Measurements from ENCODE around the gene RPS6KB2.
A peak's percentile ranks its signal among the peaks of the same experiment; 100 is the strongest.

Gene RPS6KB2

GRCh38 chr11:67412495-67413179 lies 15.7 kb upstream of the RPS6KB2 start:
- DNase-seq (no peak), ATAC-seq (no peak)
- H3K4me1 Mint-ChIP-seq, result peaks cover 79% of the 10 kb centered on the region
- peak overlapping the region; percentile 54 for H3K27ac Mint-ChIP-seq
- peaks cover 9% of the 10 kb centered on the region for H3K36me3 Mint-ChIP-seq (ENCODE audit: low read depth)
- no peak overlapping the region for H3K4me3 Mint-ChIP-seq
- H3K9me3 Mint-ChIP-seq, result no peaks in the 10 kb centered on the region
- H3K27me3 Mint-ChIP-seq, result no peaks in the 10 kb centered on the region

GRCh38 chr11:67413266-67413849 lies 14.9 kb upstream of the RPS6KB2 start:
- Mint-ChIP-seq H3K36me3 (ENCODE audit: low read depth) (peaks cover 6% of the 10 kb centered on the region), H3K27ac (peak overlapping the region; percentile 15), H3K4me3 (no peak overlapping the region), H3K4me1 (peaks cover 79% of the 10 kb centered on the region), H3K9me3 (no peaks in the 10 kb centered on the region), H3K27me3 (no peaks in the 10 kb centered on the region)
- ATAC-seq (no peak), DNase-seq (peak; percentile 16)

- Mint-ChIP-seq H3K27ac (peak within 1 kb of the TSS; percentile 83), H3K27me3 (no peaks in the 10 kb centered on the region), H3K4me3 (peak within 1 kb of the TSS; percentile 69), H3K4me1 (peaks cover 77% of the 10 kb centered on the region), H3K36me3 (ENCODE audit: low read depth) (no peaks in the 10 kb centered on the region), H3K9me3 (no peaks in the 10 kb centered on the region)
- peak; percentile 26 for DNase-seq
- ATAC-seq, result no peak
These were observed 12.6 kb upstream of the RPS6KB2 start, which contains the start of gene CARNS1 for GRCh38 chr11:67415501-67416304. Gene CARNS1 (plus strand): TSS chr11:67415678. CDS start chr11:67416200, 522 bp downstream.

- Mint-ChIP-seq H3K4me3 (peak overlapping the region; percentile 67), H3K27me3 (no peaks in the 10 kb centered on the region), H3K27ac (peak overlapping the region; percentile 83), H3K4me1 (peaks cover 72% of the 10 kb centered on the region), H3K9me3 (no peaks in the 10 kb centered on the region), H3K36me3 (ENCODE audit: low read depth) (no peaks in the 10 kb centered on the region)
- DNase-seq, result peak; percentile 61
- no peak for ATAC-seq
These were observed 11.6 kb upstream of the RPS6KB2 start for GRCh38 chr11:67416416-67417335.

- Mint-ChIP-seq H3K9me3 (no peaks in the 10 kb centered on the region), H3K4me3 (peak overlapping the region; percentile 83), H3K4me1 (peaks cover 64% of the 10 kb centered on the region), H3K36me3 (ENCODE audit: low read depth) (no peaks in the 10 kb centered on the region), H3K27ac (no peak overlapping the region), H3K27me3 (no peaks in the 10 kb centered on the region)
- ATAC-seq, result no peak
- DNase-seq, result no peak
These were observed 10.9 kb upstream of the RPS6KB2 start for GRCh38 chr11:67417425-67417824.

GRCh38 chr11:67418476-67419281 lies 9.6 kb upstream of the RPS6KB2 start:
- DNase-seq (peak; percentile 44), ATAC-seq (no peak)
- Mint-ChIP-seq H3K36me3 (ENCODE audit: low read depth) (no peaks in the 10 kb centered on the region), H3K27ac (peak overlapping the region; percentile 89), H3K9me3 (no peaks in the 10 kb centered on the region), H3K27me3 (no peaks in the 10 kb centered on the region), H3K4me1 (peaks cover 53% of the 10 kb centered on the region), H3K4me3 (peak overlapping the region; percentile 83)

- Mint-ChIP-seq H3K4me1 (peaks cover 50% of the 10 kb centered on the region), H3K27ac (peak overlapping the region; percentile 89), H3K27me3 (no peaks in the 10 kb centered on the region), H3K4me3 (peak overlapping the region; percentile 83), H3K36me3 (ENCODE audit: low read depth) (no peaks in the 10 kb centered on the region), H3K9me3 (no peaks in the 10 kb centered on the region)
- peak; percentile 28 for DNase-seq
- ATAC-seq, result no peak
These were observed 8.8 kb upstream of the RPS6KB2 start for GRCh38 chr11:67419325-67420049.

- no peaks in the 10 kb centered on the region for H3K27me3 Mint-ChIP-seq
- peaks cover 46% of the 10 kb centered on the region for H3K4me1 Mint-ChIP-seq
- no peaks in the 10 kb centered on the region for H3K9me3 Mint-ChIP-seq
- peak overlapping the region; percentile 83 for H3K4me3 Mint-ChIP-seq
- ATAC-seq, result no peak
- H3K27ac Mint-ChIP-seq, result peak overlapping the region; percentile 89
- no peaks in the 10 kb centered on the region for H3K36me3 Mint-ChIP-seq (ENCODE audit: low read depth)
- DNase-seq, result peak; percentile 16
These were observed 8.1 kb upstream of the RPS6KB2 start for GRCh38 chr11:67420147-67420645.

GRCh38 chr11:67420646-67421429 lies 7.5 kb upstream of the RPS6KB2 start:
- ATAC-seq (peak; percentile 85), DNase-seq (peak; percentile 100)
- Mint-ChIP-seq H3K4me3 (peak overlapping the region; percentile 83), H3K4me1 (peaks cover 46% of the 10 kb centered on the region), H3K27me3 (no peaks in the 10 kb centered on the region), H3K27ac (peak overlapping the region; percentile 89), H3K36me3 (ENCODE audit: low read depth) (no peaks in the 10 kb centered on the region), H3K9me3 (no peaks in the 10 kb centered on the region)

- Mint-ChIP-seq H3K27ac (peak overlapping the region; percentile 65), H3K4me1 (peaks cover 39% of the 10 kb centered on the region), H3K9me3 (no peaks in the 10 kb centered on the region), H3K4me3 (peak overlapping the region; percentile 69), H3K27me3 (no peaks in the 10 kb centered on the region), H3K36me3 (ENCODE audit: low read depth) (no peaks in the 10 kb centered on the region)
- ATAC-seq (no peak), DNase-seq (no peak)
These were observed 6.8 kb upstream of the RPS6KB2 start for GRCh38 chr11:67421430-67422031.

- Mint-ChIP-seq H3K4me3 (peak overlapping the region; percentile 17), H3K36me3 (ENCODE audit: low read depth) (no peaks in the 10 kb centered on the region), H3K9me3 (no peaks in the 10 kb centered on the region), H3K4me1 (peaks cover 36% of the 10 kb centered on the region), H3K27ac (peak overlapping the region; percentile 25), H3K27me3 (no peaks in the 10 kb centered on the region)
- ATAC-seq, result no peak
- DNase-seq, result no peak
These were observed 5.4 kb upstream of the RPS6KB2 start for GRCh38 chr11:67422891-67423290.

- Mint-ChIP-seq H3K9me3 (no peaks in the 10 kb centered on the region), H3K27ac (no peak overlapping the region), H3K27me3 (no peaks in the 10 kb centered on the region), H3K36me3 (ENCODE audit: low read depth) (no peaks in the 10 kb centered on the region), H3K4me3 (no peak overlapping the region), H3K4me1 (peaks cover 31% of the 10 kb centered on the region)
- ATAC-seq, result no peak
- no peak for DNase-seq
These were observed 4.8 kb upstream of the RPS6KB2 start for GRCh38 chr11:67423466-67423865.
